GM23338 (cell line): ENCODE measurements around the gene STK24. TPM values are rescaled to one million over a fixed set of nuclear protein-coding genes. Genes with fewer than 3 reads are reported as not detected.

ENCODE experiments used
- ATAC-seq: fragments of 200-7000 bp; cut with Tn5 transposase; 3 replicates; pipeline ENCODE4 v1.9.1; 2020
- DNase-seq: peaks from one replicate; pipeline ENCODE4 v3.0.0-alpha.2; 2015; ENCODE audit warnings: low spot score
- H2AFZ ChIP-seq: fragments of 200-600 bp; sonication (generic); 2 replicates; pipeline ENCODE4 v1.8.0; 2016; ENCODE audit warnings: antibody characterized with exemption, mild to moderate bottlenecking, moderate library complexity
- H3F3A ChIP-seq: fragments of 200-600 bp; sonication (generic); replicated peaks from 2 replicates; pipeline ENCODE4 v1.8.0; 2017; ENCODE audit warnings: antibody characterized with exemption, mixed run types, low read depth
- H3K27ac ChIP-seq: fragments of 200-600 bp; sonication (generic); 2 replicates; pipeline ENCODE4 v1.6.1; 2016; ENCODE audit warnings: low read depth
- H3K27me3 ChIP-seq: fragments of 200-600 bp; sonication (generic); 2 replicates; pipeline ENCODE4 v1.8.0; 2016; ENCODE audit warnings: mild to moderate bottlenecking, mixed run types, moderate library complexity; ENCODE audit not compliant: insufficient read depth
- H3K36me3 ChIP-seq: fragments of 200-600 bp; sonication (generic); 2 replicates; pipeline ENCODE4 v1.8.0; 2016; ENCODE audit warnings: mild to moderate bottlenecking; ENCODE audit not compliant: insufficient read depth
- H3K4me1 ChIP-seq: fragments of 200-600 bp; sonication (generic); 2 replicates; pipeline ENCODE4 v1.8.0; 2016; ENCODE audit warnings: mild to moderate bottlenecking, moderate library complexity; ENCODE audit not compliant: insufficient read depth
- H3K4me2 ChIP-seq: fragments of 200-600 bp; sonication (generic); 2 replicates; pipeline ENCODE4 v1.7.1; 2017; ENCODE audit warnings: mixed run types
- H3K4me3 ChIP-seq: fragments of 200-600 bp; sonication (generic); 2 replicates; pipeline ENCODE4 v1.6.1; 2016; ENCODE audit warnings: mixed run types
- H3K79me2 ChIP-seq: fragments of 200-600 bp; sonication (generic); replicated peaks from 2 replicates; pipeline ENCODE4 v1.8.0; 2017; ENCODE audit warnings: mild to moderate bottlenecking; ENCODE audit not compliant: insufficient read depth
- H3K9me2 ChIP-seq: fragments of 200-600 bp; sonication (generic); 2 replicates; pipeline ENCODE4 v1.8.0; 2017; ENCODE audit not compliant: insufficient read depth
- H4K20me1 ChIP-seq: fragments of 200-600 bp; sonication (generic); replicated peaks from 2 replicates; pipeline ENCODE4 v1.8.0; 2017; ENCODE audit warnings: mild to moderate bottlenecking; ENCODE audit not compliant: insufficient read depth
- H3K27ac Mint-ChIP-seq: 2 replicates; pipeline ENCODE4 v1.8.0; 2020; ENCODE audit warnings: inconsistent platforms, mild to moderate bottlenecking, moderate library complexity, mixed read lengths
- H3K27me3 Mint-ChIP-seq: 3 replicates; pipeline ENCODE4 v1.8.0; 2022; ENCODE audit warnings: low read depth, mild to moderate bottlenecking, moderate library complexity, mixed read lengths, inconsistent platforms; ENCODE audit not compliant: insufficient read depth, poor library complexity
- H3K36me3 Mint-ChIP-seq: 3 replicates; pipeline ENCODE4 v1.8.0; 2021; ENCODE audit warnings: low read depth, mild to moderate bottlenecking, inconsistent platforms, moderate library complexity, mixed read lengths
- H3K4me1 Mint-ChIP-seq: 3 replicates; pipeline ENCODE4 v1.8.0; 2020; ENCODE audit warnings: mild to moderate bottlenecking, inconsistent platforms, mixed read lengths
- H3K4me3 Mint-ChIP-seq: 3 replicates; pipeline ENCODE4 v1.8.0; 2021; ENCODE audit warnings: moderate library complexity, mild to moderate bottlenecking, inconsistent platforms, mixed read lengths
- H3K9me3 Mint-ChIP-seq: 3 replicates; pipeline ENCODE4 v1.8.0; 2020; ENCODE audit warnings: moderate library complexity, mild to moderate bottlenecking, inconsistent platforms, mixed read lengths
- CREB1 ChIP-seq: fragments of 250-450 bp; sonication (Bioruptor Pico); IDR thresholded peaks from 2 replicates; pipeline ENCODE4 v1.5.0; 2020; ENCODE audit warnings: low read depth, mild to moderate bottlenecking, moderate library complexity
- EZH2 ChIP-seq: fragments of 200-600 bp; sonication (generic); IDR thresholded peaks from one replicate; pipeline ENCODE4 v1.8.0; 2017; ENCODE audit warnings: antibody characterized with exemption, mild to moderate bottlenecking, low read depth; ENCODE audit not compliant: unreplicated experiment
- EZH2phosphoT487 ChIP-seq: fragments of 200-600 bp; sonication (generic); IDR thresholded peaks from one replicate; pipeline ENCODE4 v1.8.1; 2018; ENCODE audit warnings: antibody characterized with exemption; ENCODE audit not compliant: unreplicated experiment
- POLR2AphosphoS5 ChIP-seq: IDR thresholded peaks from 2 replicates; pipeline ENCODE4 v1.6.1; 2016; ENCODE audit warnings: antibody characterized with exemption, low read depth
- STAT1 ChIP-seq: IDR thresholded peaks from one replicate; pipeline ENCODE4 v1.6.1; 2016; ENCODE audit warnings: antibody characterized with exemption; ENCODE audit not compliant: unreplicated experiment
- ZNF114 ChIP-seq: fragments of 250-450 bp; sonication (Bioruptor Pico); IDR thresholded peaks from 2 replicates; pipeline ENCODE4 v1.5.0; 2020; ENCODE audit warnings: mild to moderate bottlenecking, moderate library complexity
- polyA plus RNA-seq: library from polyadenylated mRNA; unstranded; fragments of >200 nt; fragmentation: Nextera tagmentation; extraction: Ambion mirVana; gene quantifications from 2 replicates; pipeline ENCODE4 v1.2.1, GENCODE V29; 2016
- total RNA-seq: library from RNA; depleted of rRNA; stranded (reverse); fragments of >200 nt; shearing (Covaris generic); gene quantifications from 2 replicates; pipeline ENCODE4 v1.2.3, GENCODE V29; 2014
- TF ChIP-seq, protein P1 (sequence below): IDR thresholded peaks from one replicate; pipeline ENCODE4 v1.6.1; 2018; ENCODE audit warnings: antibody characterized with exemption; ENCODE audit not compliant: unreplicated experiment
- TF ChIP-seq, protein P2 (sequence below), 2 experiments: fragments of 200-600 bp in 1 of 2; sonication (generic) in 1 of 2; conservative IDR thresholded peaks; 2 replicates each; pipeline versions ENCODE4 v1.5.1 to v1.6.1; 2016 to 2017; ENCODE audit warnings: antibody characterized with exemption in 2 of 2, low read depth in 2 of 2, mild to moderate bottlenecking in 2 of 2, moderate library complexity in 1 of 2
- TF ChIP-seq, protein P3 (sequence below): IDR thresholded peaks from 2 replicates; pipeline ENCODE4 v1.6.1; 2016; ENCODE audit warnings: antibody characterized with exemption
- TF ChIP-seq, protein P4 (sequence below): fragments of 250-450 bp; sonication (Bioruptor Pico); IDR thresholded peaks from 2 replicates; pipeline ENCODE4 v1.5.0; 2020; ENCODE audit warnings: mild to moderate bottlenecking, moderate library complexity

STK24 gene
- total and polyA plus RNA-seq, 2 experiments from 2014 or later = 56.5 to 144 TPM

DNA sequence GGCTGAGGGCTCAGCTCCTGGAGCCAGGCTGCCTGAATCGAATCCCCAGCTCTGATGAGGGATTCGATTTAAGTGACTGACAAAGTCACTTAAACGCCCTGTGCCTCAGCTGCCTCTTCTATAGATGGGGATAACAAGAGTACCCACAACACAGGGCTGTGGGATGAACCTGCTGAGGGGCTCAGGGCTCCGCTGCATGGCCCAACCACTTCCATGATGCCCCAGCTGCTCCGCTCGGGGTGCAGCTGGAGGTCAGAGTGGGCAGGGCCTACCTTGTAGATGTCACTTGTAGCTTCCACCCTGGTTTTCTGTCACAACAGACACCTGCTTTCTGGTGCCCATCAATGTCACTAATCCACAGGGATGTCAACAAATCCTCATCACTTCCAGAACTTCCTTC is 39.2 kb downstream of the STK24 start:
- H3K4me2 ChIP-seq = no peak overlapping the region
- no peak overlapping the region for H3K27ac ChIP-seq
- H3K36me3 ChIP-seq = no peaks in the 10 kb centered on the region
- Mint-ChIP-seq H3K36me3 (no peaks in the 10 kb centered on the region), H3K4me1 (peaks cover 75% of the 10 kb centered on the region), H3K27ac (no peak overlapping the region), H3K9me3 (no peaks in the 10 kb centered on the region; the same call in 2 of the 3 replicates), H3K27me3 (peaks cover 12% of the 10 kb centered on the region), H3K4me3 (no peak overlapping the region)
- no peak overlapping the region for H2AFZ ChIP-seq
- H3K9me2 ChIP-seq = no peaks in the 10 kb centered on the region
- H3K27me3 ChIP-seq = no peaks in the 10 kb centered on the region
- H3K79me2 ChIP-seq = peaks cover 100% of the 10 kb centered on the region
- no peaks in the 10 kb centered on the region for H3F3A ChIP-seq
- peaks cover 41% of the 10 kb centered on the region for H3K4me1 ChIP-seq
- ATAC-seq = no peak
- H3K4me3 ChIP-seq = no peak overlapping the region
- TF ChIP-seq EZH2 = no peak
- TF ChIP-seq, protein P1, sequence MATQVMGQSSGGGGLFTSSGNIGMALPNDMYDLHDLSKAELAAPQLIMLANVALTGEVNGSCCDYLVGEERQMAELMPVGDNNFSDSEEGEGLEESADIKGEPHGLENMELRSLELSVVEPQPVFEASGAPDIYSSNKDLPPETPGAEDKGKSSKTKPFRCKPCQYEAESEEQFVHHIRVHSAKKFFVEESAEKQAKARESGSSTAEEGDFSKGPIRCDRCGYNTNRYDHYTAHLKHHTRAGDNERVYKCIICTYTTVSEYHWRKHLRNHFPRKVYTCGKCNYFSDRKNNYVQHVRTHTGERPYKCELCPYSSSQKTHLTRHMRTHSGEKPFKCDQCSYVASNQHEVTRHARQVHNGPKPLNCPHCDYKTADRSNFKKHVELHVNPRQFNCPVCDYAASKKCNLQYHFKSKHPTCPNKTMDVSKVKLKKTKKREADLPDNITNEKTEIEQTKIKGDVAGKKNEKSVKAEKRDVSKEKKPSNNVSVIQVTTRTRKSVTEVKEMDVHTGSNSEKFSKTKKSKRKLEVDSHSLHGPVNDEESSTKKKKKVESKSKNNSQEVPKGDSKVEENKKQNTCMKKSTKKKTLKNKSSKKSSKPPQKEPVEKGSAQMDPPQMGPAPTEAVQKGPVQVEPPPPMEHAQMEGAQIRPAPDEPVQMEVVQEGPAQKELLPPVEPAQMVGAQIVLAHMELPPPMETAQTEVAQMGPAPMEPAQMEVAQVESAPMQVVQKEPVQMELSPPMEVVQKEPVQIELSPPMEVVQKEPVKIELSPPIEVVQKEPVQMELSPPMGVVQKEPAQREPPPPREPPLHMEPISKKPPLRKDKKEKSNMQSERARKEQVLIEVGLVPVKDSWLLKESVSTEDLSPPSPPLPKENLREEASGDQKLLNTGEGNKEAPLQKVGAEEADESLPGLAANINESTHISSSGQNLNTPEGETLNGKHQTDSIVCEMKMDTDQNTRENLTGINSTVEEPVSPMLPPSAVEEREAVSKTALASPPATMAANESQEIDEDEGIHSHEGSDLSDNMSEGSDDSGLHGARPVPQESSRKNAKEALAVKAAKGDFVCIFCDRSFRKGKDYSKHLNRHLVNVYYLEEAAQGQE = no peak
- DNase-seq = no peak
- H4K20me1 ChIP-seq = peaks cover 93% of the 10 kb centered on the region

DNA sequence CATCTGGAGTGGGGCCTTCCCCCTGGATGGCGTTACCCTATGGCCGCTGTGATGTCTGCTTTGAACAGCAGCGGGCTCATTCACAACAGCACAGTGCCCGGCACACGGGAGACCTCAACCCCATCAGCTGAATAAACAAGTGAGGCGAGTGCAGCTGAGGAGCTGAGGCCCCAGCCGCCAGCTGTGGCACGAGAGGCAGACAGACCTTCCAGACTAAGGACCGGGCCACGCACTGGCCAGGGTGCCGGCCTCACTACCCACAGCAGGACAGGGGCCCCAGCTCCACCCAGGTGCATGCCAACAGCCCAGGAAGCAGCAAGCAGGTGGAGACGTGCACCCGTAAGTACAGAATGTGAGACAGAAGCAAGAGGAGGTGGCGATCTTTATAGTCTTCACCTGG is 39.6 kb downstream of the STK24 start:
- H3K9me3 Mint-ChIP-seq = no peaks in the 10 kb centered on the region; the same call in 2 of the 3 replicates
- peaks cover 100% of the 10 kb centered on the region for H3K79me2 ChIP-seq
- H3K36me3 ChIP-seq = no peaks in the 10 kb centered on the region
- no peak overlapping the region for H2AFZ ChIP-seq
- H3F3A ChIP-seq = no peaks in the 10 kb centered on the region
- H3K27ac Mint-ChIP-seq = peak overlapping the region; percentile 54; the same call in 1 of the 2 replicates
- no peak overlapping the region for H3K4me2 ChIP-seq
- H3K27ac ChIP-seq = no peak overlapping the region
- H3K4me1 ChIP-seq = peaks cover 37% of the 10 kb centered on the region
- ATAC-seq (no peak), DNase-seq (no peak)
- peaks cover 71% of the 10 kb centered on the region for H3K4me1 Mint-ChIP-seq
- no peaks in the 10 kb centered on the region for H3K9me2 ChIP-seq
- no peaks in the 10 kb centered on the region for H3K36me3 Mint-ChIP-seq
- peaks cover 11% of the 10 kb centered on the region for H3K27me3 Mint-ChIP-seq
- peaks cover 95% of the 10 kb centered on the region for H4K20me1 ChIP-seq
- H3K4me3 ChIP-seq = no peak overlapping the region
- no peak overlapping the region for H3K4me3 Mint-ChIP-seq
- no peaks in the 10 kb centered on the region for H3K27me3 ChIP-seq
- TF ChIP-seq STAT1 (no peak), EZH2phosphoT487 (no peak), CREB1 (CRISPR knock-in tag) (no peak), ZNF114 (CRISPR knock-in tag) (no peak), POLR2AphosphoS5 (no peak)
- TF ChIP-seq, protein P2, sequence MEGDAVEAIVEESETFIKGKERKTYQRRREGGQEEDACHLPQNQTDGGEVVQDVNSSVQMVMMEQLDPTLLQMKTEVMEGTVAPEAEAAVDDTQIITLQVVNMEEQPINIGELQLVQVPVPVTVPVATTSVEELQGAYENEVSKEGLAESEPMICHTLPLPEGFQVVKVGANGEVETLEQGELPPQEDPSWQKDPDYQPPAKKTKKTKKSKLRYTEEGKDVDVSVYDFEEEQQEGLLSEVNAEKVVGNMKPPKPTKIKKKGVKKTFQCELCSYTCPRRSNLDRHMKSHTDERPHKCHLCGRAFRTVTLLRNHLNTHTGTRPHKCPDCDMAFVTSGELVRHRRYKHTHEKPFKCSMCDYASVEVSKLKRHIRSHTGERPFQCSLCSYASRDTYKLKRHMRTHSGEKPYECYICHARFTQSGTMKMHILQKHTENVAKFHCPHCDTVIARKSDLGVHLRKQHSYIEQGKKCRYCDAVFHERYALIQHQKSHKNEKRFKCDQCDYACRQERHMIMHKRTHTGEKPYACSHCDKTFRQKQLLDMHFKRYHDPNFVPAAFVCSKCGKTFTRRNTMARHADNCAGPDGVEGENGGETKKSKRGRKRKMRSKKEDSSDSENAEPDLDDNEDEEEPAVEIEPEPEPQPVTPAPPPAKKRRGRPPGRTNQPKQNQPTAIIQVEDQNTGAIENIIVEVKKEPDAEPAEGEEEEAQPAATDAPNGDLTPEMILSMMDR (conservative IDR thresholded peaks at IDR 0.05; ENCODE audit: low read depth in 2 of 2) = no peak
- TF ChIP-seq, protein P3, sequence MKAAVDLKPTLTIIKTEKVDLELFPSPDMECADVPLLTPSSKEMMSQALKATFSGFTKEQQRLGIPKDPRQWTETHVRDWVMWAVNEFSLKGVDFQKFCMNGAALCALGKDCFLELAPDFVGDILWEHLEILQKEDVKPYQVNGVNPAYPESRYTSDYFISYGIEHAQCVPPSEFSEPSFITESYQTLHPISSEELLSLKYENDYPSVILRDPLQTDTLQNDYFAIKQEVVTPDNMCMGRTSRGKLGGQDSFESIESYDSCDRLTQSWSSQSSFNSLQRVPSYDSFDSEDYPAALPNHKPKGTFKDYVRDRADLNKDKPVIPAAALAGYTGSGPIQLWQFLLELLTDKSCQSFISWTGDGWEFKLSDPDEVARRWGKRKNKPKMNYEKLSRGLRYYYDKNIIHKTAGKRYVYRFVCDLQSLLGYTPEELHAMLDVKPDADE = no peak
- TF ChIP-seq, protein P4, sequence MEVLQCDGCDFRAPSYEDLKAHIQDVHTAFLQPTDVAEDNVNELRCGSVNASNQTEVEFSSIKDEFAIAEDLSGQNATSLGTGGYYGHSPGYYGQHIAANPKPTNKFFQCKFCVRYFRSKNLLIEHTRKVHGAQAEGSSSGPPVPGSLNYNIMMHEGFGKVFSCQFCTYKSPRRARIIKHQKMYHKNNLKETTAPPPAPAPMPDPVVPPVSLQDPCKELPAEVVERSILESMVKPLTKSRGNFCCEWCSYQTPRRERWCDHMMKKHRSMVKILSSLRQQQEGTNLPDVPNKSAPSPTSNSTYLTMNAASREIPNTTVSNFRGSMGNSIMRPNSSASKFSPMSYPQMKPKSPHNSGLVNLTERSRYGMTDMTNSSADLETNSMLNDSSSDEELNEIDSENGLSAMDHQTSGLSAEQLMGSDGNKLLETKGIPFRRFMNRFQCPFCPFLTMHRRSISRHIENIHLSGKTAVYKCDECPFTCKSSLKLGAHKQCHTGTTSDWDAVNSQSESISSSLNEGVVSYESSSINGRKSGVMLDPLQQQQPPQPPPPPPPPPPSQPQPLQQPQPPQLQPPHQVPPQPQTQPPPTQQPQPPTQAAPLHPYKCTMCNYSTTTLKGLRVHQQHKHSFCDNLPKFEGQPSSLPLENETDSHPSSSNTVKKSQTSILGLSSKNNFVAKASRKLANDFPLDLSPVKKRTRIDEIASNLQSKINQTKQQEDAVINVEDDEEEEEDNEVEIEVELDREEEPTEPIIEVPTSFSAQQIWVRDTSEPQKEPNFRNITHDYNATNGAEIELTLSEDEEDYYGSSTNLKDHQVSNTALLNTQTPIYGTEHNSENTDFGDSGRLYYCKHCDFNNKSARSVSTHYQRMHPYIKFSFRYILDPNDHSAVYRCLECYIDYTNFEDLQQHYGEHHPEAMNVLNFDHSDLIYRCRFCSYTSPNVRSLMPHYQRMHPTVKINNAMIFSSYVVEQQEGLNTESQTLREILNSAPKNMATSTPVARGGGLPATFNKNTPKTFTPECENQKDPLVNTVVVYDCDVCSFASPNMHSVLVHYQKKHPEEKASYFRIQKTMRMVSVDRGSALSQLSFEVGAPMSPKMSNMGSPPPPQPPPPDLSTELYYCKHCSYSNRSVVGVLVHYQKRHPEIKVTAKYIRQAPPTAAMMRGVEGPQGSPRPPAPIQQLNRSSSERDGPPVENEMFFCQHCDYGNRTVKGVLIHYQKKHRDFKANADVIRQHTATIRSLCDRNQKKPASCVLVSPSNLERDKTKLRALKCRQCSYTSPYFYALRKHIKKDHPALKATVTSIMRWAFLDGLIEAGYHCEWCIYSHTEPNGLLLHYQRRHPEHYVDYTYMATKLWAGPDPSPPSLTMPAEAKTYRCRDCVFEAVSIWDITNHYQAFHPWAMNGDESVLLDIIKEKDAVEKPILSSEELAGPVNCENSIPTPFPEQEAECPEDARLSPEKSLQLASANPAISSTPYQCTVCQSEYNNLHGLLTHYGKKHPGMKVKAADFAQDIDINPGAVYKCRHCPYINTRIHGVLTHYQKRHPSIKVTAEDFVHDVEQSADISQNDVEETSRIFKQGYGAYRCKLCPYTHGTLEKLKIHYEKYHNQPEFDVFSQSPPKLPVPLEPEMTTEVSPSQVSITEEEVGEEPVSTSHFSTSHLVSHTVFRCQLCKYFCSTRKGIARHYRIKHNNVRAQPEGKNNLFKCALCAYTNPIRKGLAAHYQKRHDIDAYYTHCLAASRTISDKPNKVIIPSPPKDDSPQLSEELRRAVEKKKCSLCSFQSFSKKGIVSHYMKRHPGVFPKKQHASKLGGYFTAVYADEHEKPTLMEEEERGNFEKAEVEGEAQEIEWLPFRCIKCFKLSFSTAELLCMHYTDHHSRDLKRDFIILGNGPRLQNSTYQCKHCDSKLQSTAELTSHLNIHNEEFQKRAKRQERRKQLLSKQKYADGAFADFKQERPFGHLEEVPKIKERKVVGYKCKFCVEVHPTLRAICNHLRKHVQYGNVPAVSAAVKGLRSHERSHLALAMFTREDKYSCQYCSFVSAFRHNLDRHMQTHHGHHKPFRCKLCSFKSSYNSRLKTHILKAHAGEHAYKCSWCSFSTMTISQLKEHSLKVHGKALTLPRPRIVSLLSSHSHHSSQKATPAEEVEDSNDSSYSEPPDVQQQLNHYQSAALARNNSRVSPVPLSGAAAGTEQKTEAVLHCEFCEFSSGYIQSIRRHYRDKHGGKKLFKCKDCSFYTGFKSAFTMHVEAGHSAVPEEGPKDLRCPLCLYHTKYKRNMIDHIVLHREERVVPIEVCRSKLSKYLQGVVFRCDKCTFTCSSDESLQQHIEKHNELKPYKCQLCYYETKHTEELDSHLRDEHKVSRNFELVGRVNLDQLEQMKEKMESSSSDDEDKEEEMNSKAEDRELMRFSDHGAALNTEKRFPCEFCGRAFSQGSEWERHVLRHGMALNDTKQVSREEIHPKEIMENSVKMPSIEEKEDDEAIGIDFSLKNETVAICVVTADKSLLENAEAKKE = no peak
